Kidney (tissue), 14 donors: Measurements from ENCODE around the gene ATF3. TPM values are rescaled to one million over a fixed set of nuclear protein-coding genes. Genes with fewer than 3 reads are reported as not detected.

ENCODE experiments used
- DNase-seq, 5 donors: peaks; one replicate each; pipeline ENCODE4 v3.0.0-alpha.2; 2013 to 2020
- FAIRE-seq: peaks from 2 replicates; lab custom pipeline; 2012; peaks lifted over from hg19 to GRCh38; lab: Jason Lieb, UNC
- H3K27ac ChIP-seq, 2 donors: one replicate each; pipeline ENCODE4 v1.7.0; 2013; ENCODE audit warnings: low read depth in 2 of 2, low read length in 2 of 2, inconsistent platforms in 1 of 2
- H3K27me3 ChIP-seq: one replicate; pipeline ENCODE4 v1.7.1; 2013; ENCODE audit warnings: low read length, inconsistent platforms; ENCODE audit not compliant: control insufficient read depth, insufficient read depth
- H3K36me3 ChIP-seq, 3 donors: one replicate each; pipeline versions ENCODE4 v1.7.0 to v1.7.1; 2013; ENCODE audit warnings: low read length in 3 of 3, control low read depth in 1 of 3, inconsistent platforms in 1 of 3; ENCODE audit not compliant: insufficient read depth in 3 of 3, control insufficient read depth in 2 of 3
- H3K4me1 ChIP-seq, 3 donors: one replicate each; pipeline versions ENCODE4 v1.7.0 to v1.7.1; 2013; ENCODE audit warnings: low read length in 3 of 3, inconsistent platforms in 1 of 3, low read depth in 1 of 3; ENCODE audit not compliant: control insufficient read depth in 2 of 3, insufficient read depth in 2 of 3
- H3K4me3 ChIP-seq, 3 donors: one replicate each; pipeline versions ENCODE4 v1.7.0 to v1.8.1; 2013; ENCODE audit warnings: low read length in 3 of 3, control low read depth in 1 of 3, inconsistent platforms in 1 of 3
- H3K9ac ChIP-seq, 3 donors: one replicate each; pipeline versions ENCODE4 v1.7.0 to v1.7.1; 2013; ENCODE audit warnings: low read length in 3 of 3, control low read depth in 1 of 3, inconsistent platforms in 1 of 3
- H3K9me3 ChIP-seq, 3 donors: one replicate each; pipeline versions ENCODE4 v1.7.0 to v1.7.1; 2013; ENCODE audit warnings: low read length in 3 of 3, control low read depth in 1 of 3, inconsistent platforms in 1 of 3; ENCODE audit not compliant: control insufficient read depth in 2 of 3, insufficient read depth in 1 of 3
- intact Hi-C: fragments of 100-400 bp; cut with DNase I; formaldehyde crosslinking; loops from one replicate; pipeline ENCODE4 v1.11.1; 2022
- polyA plus RNA-seq: library from polyadenylated mRNA; stranded (reverse); fragments of 350-450 nt; fragmentation: Illumina TruSeq; extraction: RNeasy Lipid Tissue Mini Kit (QIAGEN cat#74804); gene quantifications from one replicate; pipeline ENCODE4 v1.2.3, GENCODE V29; 2014; ENCODE audit warnings: low read depth, low replicate concordance; ENCODE audit not compliant: insufficient read depth
- total RNA-seq: library from RNA; stranded (reverse); fragmentation: NEBNext Ultra II Directional; extraction: Animal tissue kit (Norgen Biotek cat#: 25700); gene quantifications from one replicate; pipeline ENCODE4 v1.2.1, GENCODE V29; 2021
- TF ChIP-seq, protein P1 (sequence below): IDR thresholded peaks from 3 replicates; pipeline ENCODE4 v1.5.1; 2012; ENCODE audit warnings: mild to moderate bottlenecking, moderate library complexity, borderline replicate concordance; ENCODE audit not compliant: insufficient read depth; ENCODE audit errors: extremely low read depth
- donor health status: control.
- donor health status: control.
- donor health status: control.
- donor health status: control.
- donor health status: control.
- donor health status: DM: yes; HTN: yes; CAD: no.
- donor health status: Normal renal cell carcinoma (clear cell type).

The ATF3 gene
- total and polyA plus RNA-seq, 2 donors from 2014 or later = 12.8 to 14.6 TPM

- FAIRE-seq (no peak), DNase-seq (no peak)
- H3K9ac ChIP-seq = no peak overlapping the region
- no peaks in the 10 kb centered on the region for H3K36me3 ChIP-seq
- no peaks in the 10 kb centered on the region for H3K27me3 ChIP-seq
- no peaks in the 10 kb centered on the region for H3K9me3 ChIP-seq
- H3K4me3 ChIP-seq = no peak overlapping the region
- TF ChIP-seq, protein P1, sequence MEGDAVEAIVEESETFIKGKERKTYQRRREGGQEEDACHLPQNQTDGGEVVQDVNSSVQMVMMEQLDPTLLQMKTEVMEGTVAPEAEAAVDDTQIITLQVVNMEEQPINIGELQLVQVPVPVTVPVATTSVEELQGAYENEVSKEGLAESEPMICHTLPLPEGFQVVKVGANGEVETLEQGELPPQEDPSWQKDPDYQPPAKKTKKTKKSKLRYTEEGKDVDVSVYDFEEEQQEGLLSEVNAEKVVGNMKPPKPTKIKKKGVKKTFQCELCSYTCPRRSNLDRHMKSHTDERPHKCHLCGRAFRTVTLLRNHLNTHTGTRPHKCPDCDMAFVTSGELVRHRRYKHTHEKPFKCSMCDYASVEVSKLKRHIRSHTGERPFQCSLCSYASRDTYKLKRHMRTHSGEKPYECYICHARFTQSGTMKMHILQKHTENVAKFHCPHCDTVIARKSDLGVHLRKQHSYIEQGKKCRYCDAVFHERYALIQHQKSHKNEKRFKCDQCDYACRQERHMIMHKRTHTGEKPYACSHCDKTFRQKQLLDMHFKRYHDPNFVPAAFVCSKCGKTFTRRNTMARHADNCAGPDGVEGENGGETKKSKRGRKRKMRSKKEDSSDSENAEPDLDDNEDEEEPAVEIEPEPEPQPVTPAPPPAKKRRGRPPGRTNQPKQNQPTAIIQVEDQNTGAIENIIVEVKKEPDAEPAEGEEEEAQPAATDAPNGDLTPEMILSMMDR = no peak
- intact Hi-C loops = no loop called here
- H3K27ac ChIP-seq = no peak overlapping the region
- no peaks in the 10 kb centered on the region for H3K4me1 ChIP-seq
Measured at GRCh38 chr1:212581034-212581433, 27.5 kb upstream of the ATF3 start.

- H3K9me3 ChIP-seq = no peaks in the 10 kb centered on the region
- DNase-seq (no peak), FAIRE-seq (no peak)
- TF ChIP-seq, protein P1 = no peak
- no peaks in the 10 kb centered on the region for H3K4me1 ChIP-seq
- H3K27me3 ChIP-seq = no peaks in the 10 kb centered on the region
- H3K9ac ChIP-seq = no peak overlapping the region
- H3K27ac ChIP-seq = no peak overlapping the region
- no peaks in the 10 kb centered on the region for H3K36me3 ChIP-seq
- intact Hi-C loops = no loop called here
- H3K4me3 ChIP-seq = no peak overlapping the region
Measured at GRCh38 chr1:212582291-212582690, 26.3 kb upstream of the ATF3 start.

DNA sequence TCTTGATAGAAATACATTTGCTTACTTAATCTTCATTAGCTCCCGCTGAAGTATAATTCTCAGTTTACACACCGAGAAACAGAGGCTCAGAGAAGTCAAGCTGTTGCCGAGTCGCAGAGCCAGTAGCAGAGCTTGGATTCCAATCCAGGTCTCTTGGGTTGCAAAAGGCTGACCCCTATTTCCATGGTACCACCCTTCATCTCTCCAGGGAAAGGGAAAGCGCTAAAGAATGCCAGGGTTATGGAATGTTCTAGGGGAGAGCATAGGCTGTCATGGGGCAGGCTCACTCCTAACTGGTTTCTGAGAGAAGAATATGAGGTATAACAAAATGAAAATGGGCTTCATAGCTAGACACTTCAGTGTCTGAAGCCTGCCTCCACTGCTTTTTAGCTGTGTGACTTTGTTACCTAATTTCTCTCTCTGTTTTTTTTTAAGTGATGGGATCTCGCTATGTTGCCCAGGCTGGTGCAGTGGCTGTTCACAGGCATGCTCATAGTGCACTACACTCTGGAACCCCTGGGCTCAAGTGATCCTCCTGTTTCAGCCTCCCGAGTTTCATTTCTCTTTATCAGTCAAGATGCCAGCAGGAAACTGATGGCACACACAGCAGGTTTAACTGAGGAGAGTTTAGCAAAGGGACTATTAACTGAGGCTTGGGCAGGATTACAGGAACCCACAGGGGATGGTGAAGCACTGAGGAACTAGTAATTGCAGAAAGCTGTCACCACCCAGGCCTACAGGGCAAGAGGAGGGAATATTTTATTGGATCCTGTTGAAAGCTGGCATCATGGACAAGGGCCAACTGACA, 25.5 kb upstream of the ATF3 start:
- H3K27me3 ChIP-seq = peaks cover 2% of the 10 kb centered on the region
- no peaks in the 10 kb centered on the region for H3K36me3 ChIP-seq
- TF ChIP-seq, protein P1 = no peak
- H3K27ac ChIP-seq = no peak overlapping the region
- FAIRE-seq (no peak), DNase-seq (no peak)
- no peaks in the 10 kb centered on the region for H3K4me1 ChIP-seq
- H3K9me3 ChIP-seq = no peaks in the 10 kb centered on the region
- no peak overlapping the region for H3K4me3 ChIP-seq
- no peak overlapping the region for H3K9ac ChIP-seq
- intact Hi-C loops = no loop called here
